ENCODE measurements around the gene CEACAM19.

The CEACAM19 gene

DNA sequence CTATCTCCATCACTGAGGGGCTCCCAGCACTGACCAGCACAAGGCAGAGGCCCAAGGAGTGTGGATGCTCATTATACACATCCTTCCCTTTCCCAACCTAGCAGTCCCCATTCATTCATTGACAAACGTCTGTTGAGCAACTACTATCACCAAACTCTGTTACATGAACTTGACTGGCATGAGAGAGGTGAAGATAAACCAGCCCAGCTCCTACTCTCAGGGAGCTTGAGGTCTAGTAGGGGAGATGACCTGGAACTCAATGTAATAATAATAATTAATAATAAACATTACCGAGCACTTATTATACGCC is 18.8 kb downstream of the CEACAM19 start:
- DNase-seq (ENCODE audit: low read depth): no peak
- TF ChIP-seq, protein P1, sequence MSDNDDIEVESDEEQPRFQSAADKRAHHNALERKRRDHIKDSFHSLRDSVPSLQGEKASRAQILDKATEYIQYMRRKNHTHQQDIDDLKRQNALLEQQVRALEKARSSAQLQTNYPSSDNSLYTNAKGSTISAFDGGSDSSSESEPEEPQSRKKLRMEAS (IDR thresholded peaks at IDR 0.05; ENCODE audit: low read depth, low read length): no peak
- no peak for TF ChIP-seq CTCF (IDR thresholded peaks at IDR 0.05; ENCODE audit: low read depth, low read length)
- no peak for TF ChIP-seq POLR2A (IDR thresholded peaks at IDR 0.05; ENCODE audit: extremely low read depth, insufficient read length)
- TF ChIP-seq MYC (IDR thresholded peaks at IDR 0.05; ENCODE audit: low read depth, low read length): no peak
- no peak overlapping the region for H3K4me3 ChIP-seq (ENCODE audit: low read depth, low read length)

GRCh38 chr19:44692379-44692721 is 21.1 kb downstream of the CEACAM19 start:
- DNase-seq (ENCODE audit: low read depth): no peak
- TF ChIP-seq CTCF (IDR thresholded peaks at IDR 0.05; ENCODE audit: low read depth, low read length) (no peak), MYC (IDR thresholded peaks at IDR 0.05; ENCODE audit: low read depth, low read length) (no peak), POLR2A (IDR thresholded peaks at IDR 0.05; ENCODE audit: extremely low read depth, insufficient read length) (no peak)
- TF ChIP-seq, protein P1 (IDR thresholded peaks at IDR 0.05; ENCODE audit: low read depth, low read length): no peak
- no peak overlapping the region for H3K4me3 ChIP-seq (ENCODE audit: low read depth, low read length)

GRCh38 chr19:44694184-44694579 is 22.9 kb downstream of the CEACAM19 start:
- DNase-seq (ENCODE audit: low read depth): peak; percentile 30
- H3K4me3 ChIP-seq (ENCODE audit: low read depth, low read length): no peak overlapping the region
- TF ChIP-seq MYC (IDR thresholded peaks at IDR 0.05; ENCODE audit: low read depth, low read length): no peak
- TF ChIP-seq, protein P1 (IDR thresholded peaks at IDR 0.05; ENCODE audit: low read depth, low read length): no peak
- TF ChIP-seq POLR2A (IDR thresholded peaks at IDR 0.05; ENCODE audit: extremely low read depth, insufficient read length): no peak
- TF ChIP-seq CTCF (IDR thresholded peaks at IDR 0.05; ENCODE audit: low read depth, low read length): no peak

DNA sequence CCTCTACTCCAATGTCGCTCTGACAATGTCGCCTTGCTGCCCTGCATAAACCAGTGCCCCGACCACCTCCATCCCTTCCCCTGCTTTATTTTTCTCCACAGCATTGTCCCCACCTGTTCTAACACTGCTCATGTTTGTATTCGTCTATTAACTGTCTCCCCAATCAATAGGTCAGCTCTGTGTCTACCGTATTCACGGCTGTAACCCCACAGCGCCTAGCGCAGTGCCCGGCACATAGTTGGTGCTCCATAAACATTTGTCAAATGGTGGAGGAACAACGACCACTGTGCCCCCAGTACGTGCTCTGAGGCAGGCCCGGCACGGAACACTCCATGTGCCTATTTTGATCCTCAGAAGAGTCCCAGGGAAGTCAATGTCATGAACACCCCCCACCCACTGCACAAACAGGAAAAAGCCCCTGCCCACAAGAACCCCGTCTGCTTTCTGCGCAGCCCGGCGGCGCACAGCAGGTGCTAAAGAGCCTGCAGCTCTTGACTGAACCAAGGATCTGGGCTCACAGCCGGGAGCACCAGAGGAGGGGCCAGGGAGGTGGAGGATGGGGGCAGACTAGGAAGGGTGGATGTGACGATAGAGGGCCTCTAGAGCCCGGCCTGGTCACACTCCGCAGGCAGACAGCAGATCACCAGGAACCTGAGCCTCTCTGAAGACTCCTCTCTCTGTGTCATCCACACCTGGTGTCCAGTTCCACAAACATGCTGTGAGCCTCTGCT is 25.8 kb downstream of the CEACAM19 start:
- no peak overlapping the region for H3K4me3 ChIP-seq (ENCODE audit: low read depth, low read length)
- no peak for TF ChIP-seq CTCF (IDR thresholded peaks at IDR 0.05; ENCODE audit: low read depth, low read length)
- TF ChIP-seq, protein P1 (IDR thresholded peaks at IDR 0.05; ENCODE audit: low read depth, low read length): no peak
- no peak for DNase-seq (ENCODE audit: low read depth)

GRCh38 chr19:44697670-44698034 is 26.4 kb downstream of the CEACAM19 start:
- no peak overlapping the region for H3K4me3 ChIP-seq (ENCODE audit: low read depth, low read length)
- DNase-seq (ENCODE audit: low read depth): no peak
- TF ChIP-seq MYC (IDR thresholded peaks at IDR 0.05; ENCODE audit: low read depth, low read length): no peak
- TF ChIP-seq, protein P1 (IDR thresholded peaks at IDR 0.05; ENCODE audit: low read depth, low read length): no peak
- TF ChIP-seq CTCF (IDR thresholded peaks at IDR 0.05; ENCODE audit: low read depth, low read length): no peak
- no peak for TF ChIP-seq POLR2A (IDR thresholded peaks at IDR 0.05; ENCODE audit: extremely low read depth, insufficient read length)
